ES-I3 (cell line): Measurements from ENCODE around the gene THOC6.
"Not testable (repeated sequence)": the region's sequence is repeated elsewhere in the genome, so short reads cannot be mapped to it uniquely, and the experiment has no call there.

Experiments
- H3K36me3 ChIP-seq: 2 replicates; pipeline ENCODE4 v1.6.1; 2013; ENCODE audit warnings: mild to moderate bottlenecking, low read length, control low read depth, moderate library complexity; ENCODE audit not compliant: insufficient read depth
- H3K4me1 ChIP-seq: 2 replicates; pipeline ENCODE4 v1.6.1; 2013; ENCODE audit warnings: mild to moderate bottlenecking, control low read depth, low read length; ENCODE audit not compliant: insufficient read depth
- H3K9ac ChIP-seq: 2 replicates; pipeline ENCODE4 v1.6.1; 2013; ENCODE audit warnings: low read depth, mild to moderate bottlenecking, low read length, moderate library complexity
- H3K9me3 ChIP-seq: 2 replicates; pipeline ENCODE4 v1.6.1; 2013; ENCODE audit warnings: mild to moderate bottlenecking, low read length, moderate library complexity; ENCODE audit not compliant: control insufficient read depth, insufficient read depth

THOC6 gene

GRCh38 chr16:3068487-3068886 is 44.7 kb downstream of the THOC6 start:
- H3K9ac ChIP-seq, result no peak overlapping the region
- H3K9me3 ChIP-seq, result no peaks in the 10 kb centered on the region
- H3K36me3 ChIP-seq, result no peaks in the 10 kb centered on the region
- peaks cover 14% of the 10 kb centered on the region for H3K4me1 ChIP-seq

- H3K36me3 ChIP-seq, H3K9ac ChIP-seq, H3K9me3 ChIP-seq: not testable (repeated sequence)
- H3K4me1 ChIP-seq, result peaks cover 14% of the 10 kb centered on the region
Observed at GRCh38 chr16:3069146-3069545, 45.3 kb downstream of the THOC6 start.

DNA sequence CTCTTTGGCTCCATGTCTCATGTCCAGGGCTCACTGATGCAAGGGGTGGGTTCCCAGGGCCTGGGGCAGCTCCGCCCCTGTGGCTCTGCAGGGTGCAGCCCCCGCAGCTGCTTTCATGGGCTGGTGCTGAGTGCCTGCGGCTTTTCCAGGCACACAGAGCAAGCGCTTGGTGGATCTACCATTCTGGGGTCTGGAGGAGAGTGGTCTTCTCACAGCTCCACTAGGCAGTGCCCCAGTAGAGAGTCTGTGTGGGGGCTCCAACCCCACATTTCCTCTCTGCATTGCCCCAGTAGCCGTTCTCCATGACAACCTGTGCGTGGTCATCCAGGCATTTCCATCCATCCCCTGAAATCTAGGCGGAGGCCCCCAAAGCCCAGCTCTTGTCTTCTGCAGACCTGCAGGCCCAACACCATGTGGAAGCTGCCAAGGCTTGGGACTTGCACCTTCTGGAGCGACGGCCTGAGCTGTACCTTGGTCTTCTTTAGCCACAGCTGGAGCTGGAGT is 46.8 kb downstream of the THOC6 start:
- H3K9me3 ChIP-seq, result no peaks in the 10 kb centered on the region
- H3K9ac ChIP-seq, result no peak overlapping the region
- peaks cover 3% of the 10 kb centered on the region for H3K4me1 ChIP-seq
- H3K36me3 ChIP-seq, result no peaks in the 10 kb centered on the region

DNA sequence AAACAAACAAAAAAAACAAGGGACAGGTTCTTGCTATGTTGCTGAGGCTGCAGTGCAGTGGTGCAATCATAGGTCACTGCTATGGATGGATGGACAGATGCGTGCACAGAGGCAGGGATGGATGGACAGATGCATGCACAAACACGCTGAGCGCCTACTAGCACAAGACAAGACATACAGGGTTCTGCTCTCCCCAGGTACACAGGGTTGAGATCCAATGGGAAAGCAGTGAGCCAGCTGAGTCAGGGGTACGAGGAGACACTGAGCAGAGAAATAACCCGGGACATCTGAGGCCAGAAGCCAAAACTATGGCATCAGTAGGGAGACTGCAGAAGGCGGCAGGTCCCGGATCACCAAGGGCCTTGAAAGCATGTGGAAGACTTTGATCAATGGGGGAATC is 47.8 kb downstream of the THOC6 start:
- peaks cover 3% of the 10 kb centered on the region; the same call in 1 of the 2 replicates for H3K4me1 ChIP-seq
- H3K9ac ChIP-seq, result no peak overlapping the region
- H3K36me3 ChIP-seq, result no peaks in the 10 kb centered on the region
- H3K9me3 ChIP-seq, result no peaks in the 10 kb centered on the region

- H3K9ac ChIP-seq, H3K9me3 ChIP-seq, H3K4me1 ChIP-seq, H3K36me3 ChIP-seq: not testable (repeated sequence)
Observed at GRCh38 chr16:3072148-3072547, 48.3 kb downstream of the THOC6 start.

DNA sequence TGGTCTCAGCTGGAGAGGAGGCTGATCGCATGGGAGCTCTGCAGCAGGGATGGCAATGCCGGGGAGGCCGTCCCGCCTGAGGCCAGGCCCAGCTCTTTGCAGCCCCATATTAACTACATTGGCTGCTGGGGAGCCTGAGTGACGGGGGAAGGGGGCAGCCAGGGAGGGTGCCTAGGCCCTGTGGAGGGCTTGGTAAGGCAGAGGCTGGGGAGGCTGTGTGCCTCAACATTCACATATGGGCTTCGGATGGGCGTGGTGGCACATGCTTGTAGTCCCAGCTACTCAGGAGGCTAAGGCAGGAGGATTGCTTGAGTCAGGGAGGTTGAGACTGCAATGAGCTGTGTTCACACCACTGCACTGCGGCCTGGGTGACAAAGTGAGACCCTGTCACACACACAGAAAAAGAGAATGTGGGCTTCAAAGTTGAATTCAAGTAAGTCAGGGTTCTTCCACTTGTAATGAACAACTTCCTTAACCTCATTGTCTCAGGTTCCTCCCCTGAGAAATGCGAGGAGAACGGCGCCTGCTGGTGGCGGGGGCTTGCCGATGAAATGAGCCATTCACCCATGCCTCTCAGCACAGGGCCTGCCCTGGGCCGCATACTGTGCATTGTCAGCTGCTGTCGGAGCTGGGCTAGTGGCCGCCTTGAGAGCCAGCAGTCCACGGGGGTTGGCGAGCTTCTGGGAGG is 48.9 kb downstream of the THOC6 start:
- not testable (repeated sequence) for H3K9me3 ChIP-seq, H3K9ac ChIP-seq, H3K36me3 ChIP-seq, H3K4me1 ChIP-seq

DNA sequence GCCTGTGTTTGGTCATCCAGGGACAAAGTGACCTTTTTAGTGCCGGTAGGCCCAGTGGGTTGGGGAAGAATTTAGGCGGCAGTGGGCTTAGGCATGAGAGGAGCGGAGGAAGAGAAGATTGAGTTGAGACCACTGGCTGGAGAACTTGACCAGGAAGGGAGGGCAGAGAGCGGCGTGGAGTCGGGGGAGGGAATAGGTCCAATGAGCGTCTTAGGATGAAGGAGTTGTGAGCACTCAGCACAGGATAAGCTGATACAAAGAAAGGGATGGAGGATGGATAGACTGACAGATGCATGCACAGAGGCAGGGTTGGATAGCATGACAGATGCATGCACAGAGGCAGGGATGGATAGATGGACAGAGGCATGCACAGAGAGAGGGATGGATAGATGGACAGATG is 49.6 kb downstream of the THOC6 start:
- no peaks in the 10 kb centered on the region for H3K9me3 ChIP-seq
- peaks cover 3% of the 10 kb centered on the region; the same call in 1 of the 2 replicates for H3K4me1 ChIP-seq
- H3K36me3 ChIP-seq, result no peaks in the 10 kb centered on the region
- H3K9ac ChIP-seq, result no peak overlapping the region

- Histone ChIP-seq H3K9me3 (no peaks in the 10 kb centered on the region), H3K4me1 (peaks cover 3% of the 10 kb centered on the region; the same call in 1 of the 2 replicates), H3K36me3 (no peaks in the 10 kb centered on the region), H3K9ac (no peak overlapping the region)
Observed at GRCh38 chr16:3074860-3075522, 51.2 kb downstream of the THOC6 start.

DNA sequence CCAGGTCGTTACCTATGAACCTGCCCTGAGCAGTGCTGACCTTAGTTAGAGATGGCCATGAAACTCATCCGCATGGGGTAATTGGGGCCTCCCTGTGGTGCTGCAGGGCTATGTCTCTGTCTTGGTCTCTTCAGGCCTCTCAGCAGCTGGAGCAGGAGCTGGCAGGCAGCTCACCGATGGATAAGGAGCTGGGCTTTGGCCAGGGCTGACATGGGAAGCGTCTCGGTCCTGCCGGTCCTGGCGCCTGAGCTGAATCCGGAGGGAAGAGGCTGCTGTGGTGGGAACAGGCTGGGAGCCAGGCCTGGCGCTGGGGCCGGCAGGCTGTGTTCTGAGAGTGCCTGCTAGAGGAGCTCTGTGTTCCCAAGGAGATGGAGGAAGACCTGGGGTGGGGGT is 51.7 kb downstream of the THOC6 start:
- Histone ChIP-seq H3K9ac (no peak overlapping the region), H3K9me3 (no peaks in the 10 kb centered on the region), H3K4me1 (no peaks in the 10 kb centered on the region; the same call in 1 of the 2 replicates)

GRCh38 chr16:3075946-3076345 is 52.1 kb downstream of the THOC6 start:
- H3K4me1 ChIP-seq, H3K36me3 ChIP-seq, H3K9me3 ChIP-seq, H3K9ac ChIP-seq: not testable (repeated sequence)

More for the DNA sequence above, 51.7 kb downstream of the THOC6 start:
- H3K36me3 ChIP-seq, result no peaks in the 10 kb centered on the region

GRCh38 chr16:3076577-3076976 is 52.7 kb downstream of the THOC6 start:
- no peaks in the 10 kb centered on the region for H3K9me3 ChIP-seq
- no peaks in the 10 kb centered on the region for H3K36me3 ChIP-seq
- no peaks in the 10 kb centered on the region; the same call in 1 of the 2 replicates for H3K4me1 ChIP-seq
- no peak overlapping the region for H3K9ac ChIP-seq
